Suprapubic skin (tissue), 4 donors: ENCODE data around the gene PRKCZ. TPM values are rescaled to one million over a fixed set of nuclear protein-coding genes. Genes with fewer than 3 reads are reported as not detected.

Experiments used
- DNase-seq, 2 donors: peaks; one replicate each; pipeline ENCODE4 v3.0.0-alpha.2; 2019; ENCODE audit warnings: low spot score in 2 of 2
- H3K27ac ChIP-seq: fragments of 200-600 bp; sonication (generic); one replicate; pipeline ENCODE4 v1.5.1; 2019
- H3K27me3 ChIP-seq: fragments of 200-600 bp; sonication (generic); one replicate; pipeline ENCODE4 v1.5.1; 2019
- H3K36me3 ChIP-seq: fragments of 200-600 bp; sonication (generic); one replicate; pipeline ENCODE4 v1.5.1; 2019
- H3K4me1 ChIP-seq: fragments of 200-600 bp; sonication (generic); one replicate; pipeline ENCODE4 v1.5.1; 2019
- H3K4me3 ChIP-seq: fragments of 200-600 bp; sonication (generic); one replicate; pipeline ENCODE4 v1.5.1; 2019; ENCODE audit warnings: mild to moderate bottlenecking
- H3K9me3 ChIP-seq: fragments of 200-600 bp; sonication (generic); one replicate; pipeline ENCODE4 v1.5.1; 2019
- CTCF ChIP-seq, 2 donors: fragments of 200-600 bp in 1 of 2; fragments of 450-650 bp in 1 of 2; sonication (generic) in 1 of 2; IDR thresholded peaks; one replicate each; pipeline ENCODE4 v1.5.1; 2016 to 2019; ENCODE audit warnings: antibody characterized with exemption in 2 of 2, mild to moderate bottlenecking in 1 of 2, moderate library complexity in 1 of 2
- EP300 ChIP-seq: sonication (generic); formaldehyde crosslinking; IDR thresholded peaks from one replicate; pipeline ENCODE4 v1.6.1; 2017; ENCODE audit warnings: antibody characterized with exemption
- POLR2A ChIP-seq, 2 donors: fragments of 450-650 bp; IDR thresholded peaks; one replicate each; pipeline ENCODE4 v1.6.1; 2017; ENCODE audit warnings: antibody characterized with exemption in 2 of 2, mild to moderate bottlenecking in 2 of 2, moderate library complexity in 2 of 2
- POLR2AphosphoS5 ChIP-seq, 3 donors: sonication (generic); formaldehyde crosslinking; IDR thresholded peaks; one replicate each; pipeline ENCODE4 v1.6.1; 2017; ENCODE audit warnings: antibody characterized with exemption in 3 of 3
- WGBS: methylation state at CpG from one replicate; pipeline ENCODE4 v1.1.5; 2018; 5-methylcytosine and 5-hydroxymethylcytosine counted together
- total RNA-seq, 4 donors: library from RNA; depleted of rRNA; stranded (reverse); fragments of >200 nt; gene quantifications; one replicate each; pipeline ENCODE4 v1.1.0, GENCODE V29; 2016

The PRKCZ gene
- total RNA-seq, 4 donors from 2014 or later = 21.7 to 31.5 (median 25.4) TPM

- no peaks in the 10 kb centered on the region for H3K27me3 ChIP-seq
- peaks cover 18% of the 10 kb centered on the region for H3K36me3 ChIP-seq
- H3K4me3 ChIP-seq = no peak overlapping the region
- no peak overlapping the region for H3K27ac ChIP-seq
- TF ChIP-seq EP300 (no peak), CTCF (IDR thresholded peaks at IDR 0.05) (no peak), POLR2A (IDR thresholded peaks at IDR 0.05) (no peak), POLR2AphosphoS5 (IDR thresholded peaks at IDR 0.05) (no peak)
- peaks cover 3% of the 10 kb centered on the region for H3K4me1 ChIP-seq
- WGBS = 70% methylated on average over 9 of the region's 9 CpGs
- no peaks in the 10 kb centered on the region for H3K9me3 ChIP-seq
- no peak for DNase-seq
Observed at GRCh38 chr1:2156866-2157265, 106.7 kb downstream of the PRKCZ start.

GRCh38 chr1:2157856-2158255 lies 107.6 kb downstream of the PRKCZ start:
- H3K36me3 ChIP-seq = peaks cover 18% of the 10 kb centered on the region
- 88% methylated on average over 19 of the region's 19 CpGs for WGBS
- TF ChIP-seq POLR2A (IDR thresholded peaks at IDR 0.05) (no peak), CTCF (IDR thresholded peaks at IDR 0.05) (no peak), EP300 (no peak)

GRCh38 chr1:2158272-2158671 lies 108.1 kb downstream of the PRKCZ start:
- Histone ChIP-seq H3K27ac (no peak overlapping the region), H3K4me1 (no peaks in the 10 kb centered on the region), H3K4me3 (no peak overlapping the region), H3K36me3 (peaks cover 18% of the 10 kb centered on the region), H3K27me3 (no peaks in the 10 kb centered on the region), H3K9me3 (no peaks in the 10 kb centered on the region)
- WGBS = 86% methylated on average over 16 of the region's 16 CpGs
- DNase-seq = no peak
- no peak for TF ChIP-seq POLR2AphosphoS5 (IDR thresholded peaks at IDR 0.05)
- TF ChIP-seq CTCF (IDR thresholded peaks at IDR 0.05) = no peak

More at GRCh38 chr1:2157856-2158255, 107.6 kb downstream of the PRKCZ start:
- H3K4me3 ChIP-seq = no peak overlapping the region
- H3K9me3 ChIP-seq = no peaks in the 10 kb centered on the region
- DNase-seq = no peak
- no peak overlapping the region for H3K27ac ChIP-seq
- no peaks in the 10 kb centered on the region for H3K4me1 ChIP-seq
- H3K27me3 ChIP-seq = no peaks in the 10 kb centered on the region

GRCh38 chr1:2159124-2159523 lies 108.9 kb downstream of the PRKCZ start:
- WGBS = 90% methylated on average over 6 of the region's 18 CpGs
- peaks cover 18% of the 10 kb centered on the region for H3K36me3 ChIP-seq
- no peak for TF ChIP-seq CTCF (IDR thresholded peaks at IDR 0.05)
- TF ChIP-seq POLR2AphosphoS5 (IDR thresholded peaks at IDR 0.05) = no peak
- no peak for TF ChIP-seq POLR2A (IDR thresholded peaks at IDR 0.05)
- no peak for TF ChIP-seq EP300

GRCh38 chr1:2160451-2161300 lies 110.5 kb downstream of the PRKCZ start:
- H3K27ac ChIP-seq = no peak overlapping the region

More at GRCh38 chr1:2159124-2159523, 108.9 kb downstream of the PRKCZ start:
- no peaks in the 10 kb centered on the region for H3K27me3 ChIP-seq
- no peak overlapping the region for H3K27ac ChIP-seq
- DNase-seq = no peak
- no peaks in the 10 kb centered on the region for H3K9me3 ChIP-seq
- H3K4me1 ChIP-seq = no peaks in the 10 kb centered on the region
- no peak overlapping the region for H3K4me3 ChIP-seq

More at GRCh38 chr1:2160451-2161300, 110.5 kb downstream of the PRKCZ start:
- Histone ChIP-seq H3K9me3 (no peaks in the 10 kb centered on the region), H3K4me3 (no peak overlapping the region), H3K4me1 (no peaks in the 10 kb centered on the region), H3K36me3 (peaks cover 18% of the 10 kb centered on the region), H3K27me3 (no peaks in the 10 kb centered on the region)
- DNase-seq = no peak
- TF ChIP-seq CTCF (IDR thresholded peaks at IDR 0.05) (no peak), POLR2A (IDR thresholded peaks at IDR 0.05) (no peak), POLR2AphosphoS5 (IDR thresholded peaks at IDR 0.05) (no peak), EP300 (no peak)
- 86% methylated on average over 22 of the region's 34 CpGs for WGBS
